GM23248 (cell line): ENCODE results near the gene NUP210. TPM values are rescaled to one million over a fixed set of nuclear protein-coding genes. Genes with fewer than 3 reads are reported as not detected.

Experiments
- DNase-seq: peaks from one replicate; pipeline ENCODE4 v3.0.0-alpha.2; 2015
- H2AFZ ChIP-seq: fragments of 200-600 bp; sonication (generic); 2 replicates; pipeline ENCODE4 v1.6.1; 2016; ENCODE audit warnings: antibody characterized with exemption
- H3F3A ChIP-seq: fragments of 200-600 bp; sonication (generic); 2 replicates; pipeline ENCODE4 v1.6.1; 2016; ENCODE audit warnings: mild to moderate bottlenecking, antibody characterized with exemption, mixed run types; ENCODE audit not compliant: insufficient read depth
- H3K27ac ChIP-seq: fragments of 200-600 bp; sonication (generic); 2 replicates; pipeline ENCODE4 v1.5.1; 2016; ENCODE audit warnings: mild to moderate bottlenecking
- H3K27me3 ChIP-seq: fragments of 200-600 bp; sonication (generic); replicated peaks from 2 replicates; pipeline ENCODE4 v1.6.1; 2016; ENCODE audit warnings: mild to moderate bottlenecking; ENCODE audit not compliant: insufficient read depth
- H3K36me3 ChIP-seq: fragments of 200-600 bp; sonication (generic); 2 replicates; pipeline ENCODE4 v1.6.1; 2016; ENCODE audit warnings: low read depth, mild to moderate bottlenecking
- H3K4me1 ChIP-seq: fragments of 200-600 bp; sonication (generic); 2 replicates; pipeline ENCODE4 v1.6.1; 2016; ENCODE audit warnings: mild to moderate bottlenecking; ENCODE audit not compliant: insufficient read depth
- H3K4me2 ChIP-seq: fragments of 200-600 bp; sonication (generic); one replicate; pipeline ENCODE4 v1.6.1; 2016; ENCODE audit warnings: mild to moderate bottlenecking; ENCODE audit not compliant: unreplicated experiment
- H3K4me3 ChIP-seq: fragments of 200-600 bp; sonication (generic); 2 replicates; pipeline ENCODE4 v1.5.1; 2016; ENCODE audit warnings: mild to moderate bottlenecking
- H3K79me2 ChIP-seq: fragments of 200-600 bp; sonication (generic); 2 replicates; pipeline ENCODE4 v1.6.1; 2016; ENCODE audit warnings: mild to moderate bottlenecking; ENCODE audit not compliant: insufficient read depth
- H3K9ac ChIP-seq: fragments of 200-600 bp; sonication (generic); 2 replicates; pipeline ENCODE4 v1.6.1; 2016; ENCODE audit warnings: mild to moderate bottlenecking
- H3K9me2 ChIP-seq: fragments of 200-600 bp; sonication (generic); 2 replicates; pipeline ENCODE4 v1.6.1; 2016; ENCODE audit warnings: mixed run types, mild to moderate bottlenecking, moderate library complexity; ENCODE audit not compliant: insufficient read depth
- H3K9me3 ChIP-seq: fragments of 200-600 bp; sonication (generic); one replicate; pipeline ENCODE4 v1.6.1; 2017; ENCODE audit warnings: low read depth
- H4K20me1 ChIP-seq: fragments of 200-600 bp; sonication (generic); 2 replicates; pipeline ENCODE4 v1.6.0; 2016; ENCODE audit not compliant: insufficient read depth
- EZH2 ChIP-seq: fragments of 200-600 bp; sonication (generic); IDR thresholded peaks from 2 replicates; pipeline ENCODE4 v1.6.1; 2018; ENCODE audit warnings: antibody characterized with exemption, mild to moderate bottlenecking; ENCODE audit not compliant: insufficient read depth, poor library complexity, severe bottlenecking
- EZH2phosphoT487 ChIP-seq: fragments of 200-600 bp; sonication (generic); IDR thresholded peaks from 2 replicates; pipeline ENCODE4 v1.6.1; 2018; ENCODE audit warnings: antibody characterized with exemption, moderate library complexity, mild to moderate bottlenecking, low read depth; ENCODE audit not compliant: insufficient read depth
- WGBS, 2 experiments: methylation state at CpG; one replicate each; pipeline ENCODE4 v1.1.6; 2015 to 2017; ENCODE audit warnings: low lambda C conversion rate in 2 of 2, low coverage in 1 of 2; ENCODE audit errors: missing lambda C conversion rate in 2 of 2; 5-methylcytosine and 5-hydroxymethylcytosine counted together
- in situ Hi-C: fragments of 300-500 bp; cut with MboI; formaldehyde crosslinking; loops from 2 replicates; pipeline ENCODE4 v1.15.0; 2020
- polyA plus RNA-seq: library from polyadenylated mRNA; unstranded; fragments of >200 nt; fragmentation: Nextera tagmentation; extraction: Ambion mirVana; gene quantifications from 2 replicates; pipeline ENCODE4 v1.2.1, GENCODE V29; 2016
- total RNA-seq: library from RNA; depleted of rRNA; stranded (reverse); fragments of >200 nt; shearing (Covaris generic); gene quantifications from 2 replicates; pipeline ENCODE4 v1.2.3, GENCODE V29; 2014

NUP210 gene
- total and polyA plus RNA-seq, 2 experiments from 2014 or later: 0.04 TPM; not detected in 1

DNA sequence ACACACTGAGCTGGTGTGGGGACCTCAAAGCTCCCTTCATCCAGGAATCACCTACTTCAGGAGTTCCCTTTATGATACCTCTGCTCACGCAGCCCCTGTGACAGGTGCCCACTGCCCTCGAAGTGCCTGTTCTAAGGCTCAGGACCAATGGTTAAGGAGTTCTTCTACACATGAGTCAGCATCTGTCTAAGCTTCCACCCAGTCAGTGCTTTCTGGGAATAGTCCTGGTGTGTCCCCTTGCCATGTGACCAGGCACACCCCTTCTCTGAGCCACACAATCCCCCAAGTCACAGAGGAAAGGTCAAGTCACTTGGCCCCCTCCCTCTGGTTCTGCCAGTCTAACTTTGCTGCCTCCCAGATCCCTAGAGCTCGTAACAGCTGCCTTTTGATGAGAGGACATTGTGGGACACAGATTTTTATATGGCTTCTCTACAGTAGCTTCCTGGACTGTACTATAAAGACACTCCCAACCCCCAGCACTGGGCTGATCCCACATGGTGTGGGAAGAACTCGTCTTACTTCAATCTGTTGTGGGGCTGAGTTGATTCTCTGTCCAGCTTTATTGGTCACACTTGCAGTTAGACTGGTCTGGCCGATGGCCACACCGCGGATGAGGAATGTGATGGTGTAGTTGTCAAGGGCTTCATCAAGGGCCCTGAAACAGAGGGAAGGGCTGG lies 78.8 kb downstream of the NUP210 start:
- in situ Hi-C loops: no loop called here
- Histone ChIP-seq H4K20me1 (no peaks in the 10 kb centered on the region), H3F3A (no peaks in the 10 kb centered on the region), H3K36me3 (no peaks in the 10 kb centered on the region), H3K4me1 (no peaks in the 10 kb centered on the region), H3K4me3 (no peak overlapping the region), H2AFZ (no peak overlapping the region), H3K27ac (no peak overlapping the region), H3K79me2 (no peaks in the 10 kb centered on the region), H3K9me2 (no peaks in the 10 kb centered on the region), H3K9me3 (no peaks in the 10 kb centered on the region), H3K4me2 (no peak overlapping the region), H3K27me3 (0 out of 2 replicates have a peak, but pooled peaks cover 3% of the 10 kb centered on the region), H3K9ac (no peak overlapping the region)
- DNase-seq: no peak
- TF ChIP-seq EZH2 (no peak), EZH2phosphoT487 (no peak)
- 60 to 61% methylated on average over 7 of the region's 7 CpGs for WGBS, 2 experiments

- Histone ChIP-seq H3K27me3 (no peaks in the 10 kb centered on the region), H3F3A (no peaks in the 10 kb centered on the region), H3K79me2 (no peaks in the 10 kb centered on the region), H3K27ac (no peak overlapping the region), H3K9ac (no peak overlapping the region), H3K9me2 (no peaks in the 10 kb centered on the region), H3K36me3 (no peaks in the 10 kb centered on the region), H3K4me2 (no peak overlapping the region), H2AFZ (no peak overlapping the region), H3K9me3 (no peaks in the 10 kb centered on the region), H3K4me1 (no peaks in the 10 kb centered on the region), H3K4me3 (no peak overlapping the region), H4K20me1 (no peaks in the 10 kb centered on the region)
- in situ Hi-C loops: no loop called here
- TF ChIP-seq EZH2 (no peak), EZH2phosphoT487 (no peak)
- WGBS, 2 experiments: 71% methylated on average over 20 of the region's 20 CpGs
- DNase-seq: no peak
Observed at GRCh38 chr3:13339833-13340232, 80.3 kb downstream of the NUP210 start.

DNA sequence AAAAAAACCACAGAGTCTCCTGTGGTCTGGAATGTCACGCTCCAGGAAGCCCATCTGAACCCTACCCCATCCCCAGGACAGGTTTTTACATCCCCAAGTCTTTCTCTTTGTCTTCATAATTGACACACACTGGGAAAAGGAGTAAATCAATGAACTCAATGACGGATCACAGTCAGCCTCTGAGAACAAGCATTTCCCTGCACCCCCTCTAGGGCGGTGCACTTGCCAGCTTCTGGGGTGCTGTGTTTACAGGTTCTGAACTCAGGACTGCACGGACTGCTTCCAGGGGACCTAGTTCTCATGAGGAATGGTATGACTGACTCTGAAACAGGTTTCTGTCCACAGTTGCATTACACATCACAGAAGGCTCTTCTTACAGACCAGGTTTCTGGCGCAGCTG lies 81.1 kb downstream of the NUP210 start:
- Histone ChIP-seq H3K9ac (no peak overlapping the region), H3K9me3 (no peaks in the 10 kb centered on the region), H3K79me2 (no peaks in the 10 kb centered on the region), H3K36me3 (no peaks in the 10 kb centered on the region), H3K4me1 (no peaks in the 10 kb centered on the region), H3K9me2 (no peaks in the 10 kb centered on the region), H2AFZ (no peak overlapping the region), H3K27ac (no peak overlapping the region), H3F3A (no peaks in the 10 kb centered on the region), H3K4me2 (no peak overlapping the region), H3K4me3 (no peak overlapping the region), H4K20me1 (no peaks in the 10 kb centered on the region), H3K27me3 (no peaks in the 10 kb centered on the region)
- in situ Hi-C loops: no loop called here
- no peak for DNase-seq
- TF ChIP-seq EZH2phosphoT487 (no peak), EZH2 (no peak)
- WGBS, 2 experiments: 52 to 63% methylated on average over 5 of the region's 5 CpGs

GRCh38 chr3:13338231-13338630 lies 81.9 kb downstream of the NUP210 start:
- no peaks in the 10 kb centered on the region for H3K36me3 ChIP-seq
- H3K4me1 ChIP-seq: no peaks in the 10 kb centered on the region
- no peak overlapping the region for H3K9ac ChIP-seq
- TF ChIP-seq EZH2 (no peak), EZH2phosphoT487 (no peak)
- no peaks in the 10 kb centered on the region for H4K20me1 ChIP-seq
- H3K79me2 ChIP-seq: no peaks in the 10 kb centered on the region
- H3K4me3 ChIP-seq: no peak overlapping the region
- H3K4me2 ChIP-seq: no peak overlapping the region
- in situ Hi-C loops: no loop called here
- H3K9me2 ChIP-seq: no peaks in the 10 kb centered on the region
- no peak overlapping the region for H3K27ac ChIP-seq
- H3K9me3 ChIP-seq: no peaks in the 10 kb centered on the region
- peak; percentile 29 for DNase-seq
- 13 to 19% methylated on average over 3 of the region's 3 CpGs for WGBS, 2 experiments
- H3K27me3 ChIP-seq: no peaks in the 10 kb centered on the region; the same call in 1 of the 2 replicates
- H3F3A ChIP-seq: no peaks in the 10 kb centered on the region
- no peak overlapping the region for H2AFZ ChIP-seq

- no peaks in the 10 kb centered on the region for H3K79me2 ChIP-seq
- peaks cover 8% of the 10 kb centered on the region; the same call in 1 of the 2 replicates for H3K27me3 ChIP-seq
- H3K4me2 ChIP-seq: no peak overlapping the region
- no peak overlapping the region for H3K9ac ChIP-seq
- H3K27ac ChIP-seq: no peak overlapping the region
- H2AFZ ChIP-seq: no peak overlapping the region
- in situ Hi-C loops: no loop called here
- WGBS, 2 experiments: 60 to 64% methylated on average over 12 of the region's 12 CpGs
- no peaks in the 10 kb centered on the region for H3K4me1 ChIP-seq
- no peak for DNase-seq
- TF ChIP-seq EZH2phosphoT487 (no peak), EZH2 (no peak)
- H3F3A ChIP-seq: no peaks in the 10 kb centered on the region
- no peaks in the 10 kb centered on the region for H4K20me1 ChIP-seq
- no peak overlapping the region for H3K4me3 ChIP-seq
- no peaks in the 10 kb centered on the region for H3K9me2 ChIP-seq
- H3K9me3 ChIP-seq: no peaks in the 10 kb centered on the region
- H3K36me3 ChIP-seq: no peaks in the 10 kb centered on the region
Observed at GRCh38 chr3:13336592-13336991, 83.5 kb downstream of the NUP210 start.
